Measurements from ENCODE around the gene TMBIM6.
"Not testable (repeated sequence)": the region's sequence is repeated elsewhere in the genome, so short reads cannot be mapped to it uniquely, and the experiment has no call there.

Gene TMBIM6

GRCh38 chr12:49773102-49773501, 31.7 kb downstream of the TMBIM6 start:
- in situ Hi-C loops (cut with MboI; ENCODE audit: low sequenced_read_pairs): loop anchor here (10.0 kb wide), 1 partner anchor 282 kb away; the partner anchor contains the start of gene ASIC1
- not testable (repeated sequence) for H3K36me3 ChIP-seq (replicated peaks); DNase-seq (ENCODE audit: low spot score in 2 of 2); H3K27me3 ChIP-seq (ENCODE audit: low read depth); H3K4me1 ChIP-seq; H3K4me3 ChIP-seq; H3K9me3 ChIP-seq

GRCh38 chr12:49776413-49776812, 35.1 kb downstream of the TMBIM6 start:
- Histone ChIP-seq H3K27me3 (ENCODE audit: low read depth) (no peaks in the 10 kb centered on the region), H3K9me3 (no peaks in the 10 kb centered on the region), H3K4me3 (no peak overlapping the region), H3K4me1 (no peaks in the 10 kb centered on the region), H3K36me3 (replicated peaks) (no peaks in the 10 kb centered on the region)
- in situ Hi-C loops (cut with MboI; ENCODE audit: low sequenced_read_pairs): loop anchor here (10.0 kb wide), 1 partner anchor 278 kb away; the partner anchor contains the start of gene ASIC1
- peak; percentile 60 to 81 for DNase-seq (ENCODE audit: low spot score in 2 of 2)

GRCh38 chr12:49776858-49777257, 35.5 kb downstream of the TMBIM6 start:
- DNase-seq (ENCODE audit: low spot score in 2 of 2): no peak
- no peak overlapping the region for H3K4me3 ChIP-seq
- in situ Hi-C loops (cut with MboI; ENCODE audit: low sequenced_read_pairs): loop anchor here (10.0 kb wide), 1 partner anchor 278 kb away; the partner anchor contains the start of gene ASIC1
- H3K9me3 ChIP-seq: no peaks in the 10 kb centered on the region
- no peaks in the 10 kb centered on the region for H3K27me3 ChIP-seq (ENCODE audit: low read depth)
- no peaks in the 10 kb centered on the region for H3K4me1 ChIP-seq
- no peaks in the 10 kb centered on the region for H3K36me3 ChIP-seq (replicated peaks)

GRCh38 chr12:49777341-49777740, 36.0 kb downstream of the TMBIM6 start:
- DNase-seq (ENCODE audit: low spot score in 2 of 2): no peak
- Histone ChIP-seq H3K9me3 (no peaks in the 10 kb centered on the region), H3K36me3 (replicated peaks) (no peaks in the 10 kb centered on the region), H3K4me3 (no peak overlapping the region), H3K4me1 (no peaks in the 10 kb centered on the region), H3K27me3 (ENCODE audit: low read depth) (no peaks in the 10 kb centered on the region)
- in situ Hi-C loops (cut with MboI; ENCODE audit: low sequenced_read_pairs): loop anchor here (10.0 kb wide), 1 partner anchor 277 kb away; the partner anchor contains the start of gene ASIC1

GRCh38 chr12:49777800-49778748, 36.7 kb downstream of the TMBIM6 start:
- in situ Hi-C loops (cut with MboI; ENCODE audit: low sequenced_read_pairs): loop anchor here (10.0 kb wide), 1 partner anchor 277 kb away; the partner anchor contains the start of gene ASIC1
- no peaks in the 10 kb centered on the region for H3K27me3 ChIP-seq (ENCODE audit: low read depth)
- no peaks in the 10 kb centered on the region for H3K36me3 ChIP-seq (replicated peaks)
- no peaks in the 10 kb centered on the region for H3K9me3 ChIP-seq
- peak; percentile 49 to 83 for DNase-seq (ENCODE audit: low spot score in 2 of 2)
- H3K4me3 ChIP-seq: no peak overlapping the region
- no peaks in the 10 kb centered on the region for H3K4me1 ChIP-seq

GRCh38 chr12:49779581-49779980, 38.2 kb downstream of the TMBIM6 start:
- no peak overlapping the region for H3K4me3 ChIP-seq
- no peaks in the 10 kb centered on the region for H3K36me3 ChIP-seq (replicated peaks)
- no peaks in the 10 kb centered on the region for H3K4me1 ChIP-seq
- in situ Hi-C loops (cut with MboI; ENCODE audit: low sequenced_read_pairs): loop anchor here (10.0 kb wide), 1 partner anchor 275 kb away; the partner anchor contains the start of gene ASIC1
- no peak for DNase-seq (ENCODE audit: low spot score in 2 of 2)
- H3K27me3 ChIP-seq (ENCODE audit: low read depth): no peaks in the 10 kb centered on the region
- no peaks in the 10 kb centered on the region for H3K9me3 ChIP-seq

- H3K36me3 ChIP-seq (replicated peaks); H3K4me1 ChIP-seq; H3K4me3 ChIP-seq; H3K27me3 ChIP-seq (ENCODE audit: low read depth); in situ Hi-C loops (cut with MboI; ENCODE audit: low sequenced_read_pairs); DNase-seq (ENCODE audit: low spot score in 2 of 2); H3K9me3 ChIP-seq: not testable (repeated sequence)
These were observed 39.6 kb downstream of the TMBIM6 start for GRCh38 chr12:49780914-49781313.

GRCh38 chr12:49783917-49784676, 42.7 kb downstream of the TMBIM6 start:
- in situ Hi-C loops (cut with MboI; ENCODE audit: low sequenced_read_pairs): no loop called here
- DNase-seq (ENCODE audit: low spot score in 2 of 2): no peak
- Histone ChIP-seq H3K4me3 (no peak overlapping the region), H3K4me1 (no peaks in the 10 kb centered on the region), H3K36me3 (replicated peaks) (peaks cover 3% of the 10 kb centered on the region; the same call in 1 of the 2 replicates), H3K27me3 (ENCODE audit: low read depth) (no peaks in the 10 kb centered on the region), H3K9me3 (no peaks in the 10 kb centered on the region)

GRCh38 chr12:49784756-49785409, 43.5 kb downstream of the TMBIM6 start:
- H3K36me3 ChIP-seq (replicated peaks): peaks cover 3% of the 10 kb centered on the region; the same call in 1 of the 2 replicates
- no peak for DNase-seq (ENCODE audit: low spot score in 2 of 2)
- no peaks in the 10 kb centered on the region for H3K27me3 ChIP-seq (ENCODE audit: low read depth)
- H3K4me3 ChIP-seq: no peak overlapping the region
- H3K4me1 ChIP-seq: no peaks in the 10 kb centered on the region
- H3K9me3 ChIP-seq: no peaks in the 10 kb centered on the region
- in situ Hi-C loops (cut with MboI; ENCODE audit: low sequenced_read_pairs): no loop called here

- Histone ChIP-seq H3K36me3 (replicated peaks) (peaks cover 3% of the 10 kb centered on the region; the same call in 1 of the 2 replicates), H3K4me3 (no peak overlapping the region), H3K4me1 (no peaks in the 10 kb centered on the region), H3K9me3 (no peaks in the 10 kb centered on the region), H3K27me3 (ENCODE audit: low read depth) (no peaks in the 10 kb centered on the region)
- in situ Hi-C loops (cut with MboI; ENCODE audit: low sequenced_read_pairs): no loop called here
- DNase-seq (ENCODE audit: low spot score in 2 of 2): no peak
These were observed 46.3 kb downstream of the TMBIM6 start for GRCh38 chr12:49787672-49788071.

GRCh38 chr12:49789992-49790391, 48.6 kb downstream of the TMBIM6 start:
- peaks cover 3% of the 10 kb centered on the region; the same call in 1 of the 2 replicates for H3K36me3 ChIP-seq (replicated peaks)
- no peaks in the 10 kb centered on the region for H3K4me1 ChIP-seq
- no peak for DNase-seq (ENCODE audit: low spot score in 2 of 2)
- no peaks in the 10 kb centered on the region for H3K9me3 ChIP-seq
- in situ Hi-C loops (cut with MboI; ENCODE audit: low sequenced_read_pairs): no loop called here
- H3K27me3 ChIP-seq (ENCODE audit: low read depth): no peaks in the 10 kb centered on the region
- no peak overlapping the region for H3K4me3 ChIP-seq

- H3K9me3 ChIP-seq: no peaks in the 10 kb centered on the region
- peaks cover 3% of the 10 kb centered on the region; the same call in 1 of the 2 replicates for H3K36me3 ChIP-seq (replicated peaks)
- H3K4me3 ChIP-seq: no peak overlapping the region
- no peaks in the 10 kb centered on the region for H3K4me1 ChIP-seq
- no peaks in the 10 kb centered on the region for H3K27me3 ChIP-seq (ENCODE audit: low read depth)
- in situ Hi-C loops (cut with MboI; ENCODE audit: low sequenced_read_pairs): no loop called here
- DNase-seq (ENCODE audit: low spot score in 2 of 2): no peak
These were observed 49.6 kb downstream of the TMBIM6 start for GRCh38 chr12:49790741-49791555.
